HT-29 (cell line): ENCODE results near the gene RPS15. TPM values are rescaled to one million over a fixed set of nuclear protein-coding genes. Genes with fewer than 3 reads are reported as not detected.
"Not testable (repeated sequence)": the region's sequence is repeated elsewhere in the genome, so short reads cannot be mapped to it uniquely, and the experiment has no call there.

Experiments
- DNase-seq: peaks from one replicate; pipeline ENCODE4 v3.0.0-alpha.2; 2015; ENCODE audit warnings: low spot score
- total RNA-seq: library from RNA; depleted of rRNA; stranded (reverse); fragments of >200 nt; shearing (Covaris generic); gene quantifications from 2 replicates; pipeline ENCODE4 v1.2.3, GENCODE V29; 2014

The RPS15 gene
- total RNA-seq, 1 experiment from 2014 or later = 2,135 TPM

DNA sequence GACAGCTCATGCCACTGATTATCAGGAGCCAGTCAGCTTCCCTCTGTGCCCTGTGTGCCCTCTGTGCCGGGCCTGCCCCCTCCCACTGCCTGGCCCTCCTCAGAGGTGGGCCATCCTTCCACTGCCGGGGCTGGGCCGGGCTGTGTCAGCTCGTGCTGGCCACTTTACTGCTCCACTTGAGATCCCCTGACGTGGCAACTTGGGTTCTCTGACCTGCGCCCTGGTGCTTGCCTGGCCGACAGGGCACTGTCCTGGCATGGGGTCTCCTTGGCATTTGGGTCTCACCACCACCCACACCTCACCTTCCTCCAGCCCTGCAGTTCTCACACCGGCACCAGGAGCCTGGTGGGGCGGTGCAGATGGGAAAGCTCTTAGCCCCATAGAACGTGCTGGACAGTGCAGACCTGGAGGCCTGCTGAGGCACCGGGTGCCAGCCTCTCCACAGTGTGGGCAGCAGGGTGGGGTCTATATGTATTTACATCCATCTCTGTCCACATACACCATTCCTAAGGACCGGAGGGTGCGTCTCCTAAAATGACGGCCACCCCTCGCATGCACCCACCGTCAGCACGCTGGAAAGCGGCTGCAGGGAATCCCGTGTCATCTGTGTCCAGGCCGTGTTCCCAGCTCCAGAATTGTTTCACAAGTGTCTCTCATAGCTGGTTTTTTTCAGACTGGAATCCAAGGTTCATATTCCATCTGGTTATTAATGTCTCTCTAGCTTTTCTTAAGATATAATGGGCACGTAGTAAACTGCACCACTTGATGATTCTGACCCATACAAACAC is 19.1 kb upstream of the RPS15 start:
- no peak for DNase-seq

DNA sequence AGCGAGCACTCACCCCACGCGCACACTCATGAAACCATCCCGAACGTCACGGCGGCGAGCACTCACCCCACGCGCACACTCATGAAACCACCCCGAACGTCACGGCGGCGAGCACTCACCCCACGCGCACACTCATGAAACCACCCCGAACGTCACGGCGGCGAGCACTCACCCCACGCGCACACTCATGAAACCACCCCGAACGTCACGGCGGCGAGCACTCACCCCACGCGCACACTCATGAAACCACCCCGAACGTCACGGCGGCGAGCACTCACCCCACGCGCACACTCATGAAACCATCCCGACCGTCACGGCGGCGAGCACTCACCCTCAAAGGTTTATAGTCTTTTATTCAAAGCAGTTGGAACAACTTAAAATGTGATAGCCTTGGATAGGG is 18.1 kb upstream of the RPS15 start:
- DNase-seq = not testable (repeated sequence)

DNA sequence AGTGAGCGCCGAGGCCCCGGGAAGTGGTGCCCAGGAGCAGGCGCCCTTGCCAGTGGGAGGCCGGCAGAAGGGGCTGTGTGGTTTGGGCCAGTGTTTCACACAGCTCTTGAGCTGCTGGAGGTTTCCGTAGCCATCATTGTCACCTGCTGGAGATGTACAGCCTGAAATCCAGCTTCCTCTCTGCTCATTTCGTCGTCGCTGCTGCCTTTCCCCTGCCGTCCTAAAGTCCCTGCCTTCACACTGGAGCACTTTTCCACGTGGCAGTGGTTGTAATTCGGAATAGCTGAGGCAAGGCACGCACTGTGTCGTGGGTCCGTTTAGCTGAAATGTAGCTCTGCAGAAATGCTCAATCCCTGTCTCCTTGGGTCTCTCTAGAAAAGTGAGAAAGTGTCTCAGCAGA is 17.6 kb upstream of the RPS15 start:
- DNase-seq = no peak

DNA sequence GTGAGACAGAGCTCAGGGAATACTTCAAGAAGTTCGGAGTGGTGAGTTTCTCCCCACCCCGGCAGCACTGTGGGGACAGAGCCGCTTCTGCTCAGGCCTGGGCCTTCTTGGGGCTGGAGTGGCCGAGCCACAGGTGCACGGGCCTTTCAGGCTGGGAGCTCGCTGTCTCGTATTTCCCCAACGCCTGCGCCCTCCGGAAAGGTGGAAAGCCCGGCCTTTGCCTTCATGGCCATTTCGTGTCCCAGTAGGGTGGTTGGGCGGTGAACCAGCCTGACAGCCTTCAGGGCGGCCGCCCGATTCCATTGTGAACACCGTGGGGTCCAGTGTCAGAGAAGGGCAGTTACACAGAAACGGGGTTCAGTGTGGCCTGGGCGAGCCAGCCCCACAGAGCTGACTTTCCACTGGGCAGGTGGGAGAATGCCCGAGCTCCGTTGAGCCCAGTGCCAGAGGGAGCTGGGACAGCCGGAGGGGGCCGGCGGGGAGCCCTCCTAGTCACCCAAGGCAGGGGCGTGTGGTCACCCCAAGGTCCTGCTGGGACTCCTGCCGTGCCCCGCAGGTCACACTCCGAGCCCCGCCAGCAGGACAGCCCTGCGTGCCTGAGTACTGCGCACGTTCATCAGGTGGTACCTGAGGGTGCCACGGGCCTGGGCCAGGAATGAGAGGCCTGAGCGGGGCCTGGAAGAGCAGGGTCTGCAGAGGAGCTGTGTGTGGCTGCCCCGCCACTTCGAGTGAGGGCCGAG is 16.8 kb upstream of the RPS15 start:
- DNase-seq = no peak

DNA sequence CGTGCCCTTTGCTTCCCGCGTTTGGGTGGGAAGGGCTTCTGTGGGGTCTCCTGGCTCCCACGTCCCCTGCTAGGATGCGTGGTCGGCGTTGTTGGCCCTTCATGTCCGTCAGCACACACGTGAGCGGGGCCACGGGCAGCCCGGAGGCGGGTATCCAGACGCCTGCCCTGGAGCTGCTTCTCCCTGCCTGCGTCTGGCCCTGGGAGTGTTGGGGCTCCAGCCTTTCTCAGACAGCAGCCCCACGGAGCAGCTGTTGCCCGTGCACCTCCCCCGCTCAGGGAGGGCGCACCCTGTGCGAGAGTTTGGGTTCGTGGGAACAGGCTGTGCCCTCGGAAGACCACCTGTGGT is 16.3 kb upstream of the RPS15 start:
- DNase-seq = no peak

DNA sequence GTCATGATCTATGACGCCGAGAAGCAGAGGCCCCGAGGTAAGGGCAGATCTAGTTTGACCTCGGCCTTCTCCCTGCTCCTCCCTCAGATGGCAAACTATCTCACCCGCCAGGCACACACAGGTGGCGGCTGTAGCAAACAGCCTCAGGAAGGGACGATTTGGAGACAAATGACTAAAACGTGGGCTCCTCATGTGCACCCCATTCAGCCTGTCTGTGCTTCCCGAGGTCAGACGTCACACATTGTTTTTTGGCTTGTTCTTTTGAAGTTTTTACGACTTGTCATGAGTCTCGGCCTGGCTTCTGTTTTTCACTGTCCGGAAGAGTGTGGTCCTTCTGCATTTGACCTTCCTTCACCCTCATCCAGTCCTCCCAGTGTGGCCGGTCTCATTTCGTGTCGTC is 15.8 kb upstream of the RPS15 start:
- DNase-seq = no peak

DNA sequence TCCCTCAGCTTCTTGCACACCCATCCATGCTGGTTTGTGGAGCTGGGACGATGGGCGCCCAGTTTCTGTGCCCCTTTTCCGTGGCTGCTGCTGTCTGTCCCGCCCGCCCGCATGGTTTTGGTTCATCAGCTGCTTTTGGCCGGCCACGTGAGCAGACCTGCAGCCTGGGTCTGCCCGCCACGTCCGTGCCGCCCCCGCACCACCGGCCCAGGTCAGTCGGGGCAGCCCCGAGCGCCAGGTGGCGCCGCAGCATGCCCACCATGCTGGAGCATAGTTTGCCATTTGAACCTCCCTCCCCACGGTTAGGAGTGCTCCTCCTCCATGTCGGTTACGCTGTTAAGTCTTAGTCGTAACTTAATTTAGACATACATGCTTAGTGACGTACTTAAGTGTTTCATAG is 15.3 kb upstream of the RPS15 start:
- no peak for DNase-seq

DNA sequence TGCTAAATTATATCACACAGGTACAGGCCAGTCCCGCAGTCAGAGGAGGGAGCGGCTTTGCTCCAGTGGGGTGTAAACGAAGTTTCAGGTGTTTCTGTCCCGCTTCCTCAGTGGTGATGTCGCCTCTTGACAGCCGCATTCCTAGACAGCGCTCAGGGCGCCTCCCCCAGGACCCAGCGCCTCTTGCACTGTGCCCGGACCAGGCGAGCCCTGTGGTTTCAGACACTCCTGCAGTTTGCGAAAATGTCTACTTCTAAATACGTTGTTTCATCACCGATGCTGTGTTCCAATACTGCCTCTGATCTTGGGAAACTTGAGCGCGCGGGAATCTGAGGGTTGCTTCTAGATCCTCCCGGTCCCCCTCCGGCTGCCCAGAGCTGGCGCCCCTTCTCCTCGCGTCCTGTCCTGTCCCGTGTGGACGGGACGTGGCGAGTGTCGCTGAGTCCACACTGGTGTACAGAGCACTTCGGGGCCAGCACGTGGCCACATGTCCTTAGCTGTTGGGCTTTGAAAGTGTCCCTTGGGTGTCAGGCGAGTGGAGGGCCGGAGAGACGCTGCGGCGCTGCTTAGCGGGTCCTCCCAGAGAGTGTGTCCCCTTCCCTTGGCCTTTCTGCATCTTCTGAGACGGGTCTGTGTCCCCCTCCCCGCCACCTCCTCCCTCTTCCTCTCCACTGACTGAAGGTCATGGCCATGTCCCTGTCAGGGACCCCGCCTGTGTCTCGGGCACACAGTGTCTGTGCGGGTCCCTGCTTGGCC is 14.6 kb upstream of the RPS15 start:
- no peak for DNase-seq

DNA sequence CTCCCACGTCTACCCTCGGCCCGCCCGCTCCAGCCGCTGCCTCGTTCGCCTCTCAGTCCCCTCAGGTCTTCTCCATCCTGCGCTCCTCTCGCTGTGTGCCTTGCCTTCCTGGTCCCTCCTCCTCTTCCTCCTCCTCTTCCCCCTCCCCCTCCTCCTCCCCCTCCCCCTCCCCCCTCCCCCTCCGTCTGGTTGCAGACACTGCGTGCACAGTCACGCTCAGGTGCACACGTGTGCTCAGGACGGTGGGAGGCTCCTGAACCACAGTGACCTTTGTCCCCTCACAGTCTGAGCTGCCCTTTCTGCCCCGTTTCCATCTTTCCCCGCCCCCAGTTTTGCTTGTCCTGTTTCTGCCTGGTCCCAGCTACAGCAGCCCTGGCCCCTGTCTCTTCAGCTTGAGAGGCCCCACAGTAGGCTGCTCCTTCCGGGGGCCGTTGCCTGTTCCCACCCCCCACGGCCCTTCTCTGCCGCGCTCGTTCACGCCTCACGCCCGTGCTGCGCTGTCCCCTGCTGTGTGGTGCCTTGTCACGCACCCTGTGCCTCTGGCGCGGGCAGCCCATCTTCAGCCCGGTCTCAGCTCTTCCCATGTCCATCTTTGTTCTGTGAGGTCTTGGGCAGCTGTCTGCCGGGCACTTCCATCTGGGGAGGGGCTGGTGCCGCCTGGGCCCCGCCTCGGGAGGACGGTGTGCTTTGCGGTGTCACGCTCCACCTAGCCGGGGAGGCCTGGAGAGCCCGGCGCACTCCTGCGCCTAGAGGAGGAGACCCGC is 13.8 kb upstream of the RPS15 start:
- no peak for DNase-seq

DNA sequence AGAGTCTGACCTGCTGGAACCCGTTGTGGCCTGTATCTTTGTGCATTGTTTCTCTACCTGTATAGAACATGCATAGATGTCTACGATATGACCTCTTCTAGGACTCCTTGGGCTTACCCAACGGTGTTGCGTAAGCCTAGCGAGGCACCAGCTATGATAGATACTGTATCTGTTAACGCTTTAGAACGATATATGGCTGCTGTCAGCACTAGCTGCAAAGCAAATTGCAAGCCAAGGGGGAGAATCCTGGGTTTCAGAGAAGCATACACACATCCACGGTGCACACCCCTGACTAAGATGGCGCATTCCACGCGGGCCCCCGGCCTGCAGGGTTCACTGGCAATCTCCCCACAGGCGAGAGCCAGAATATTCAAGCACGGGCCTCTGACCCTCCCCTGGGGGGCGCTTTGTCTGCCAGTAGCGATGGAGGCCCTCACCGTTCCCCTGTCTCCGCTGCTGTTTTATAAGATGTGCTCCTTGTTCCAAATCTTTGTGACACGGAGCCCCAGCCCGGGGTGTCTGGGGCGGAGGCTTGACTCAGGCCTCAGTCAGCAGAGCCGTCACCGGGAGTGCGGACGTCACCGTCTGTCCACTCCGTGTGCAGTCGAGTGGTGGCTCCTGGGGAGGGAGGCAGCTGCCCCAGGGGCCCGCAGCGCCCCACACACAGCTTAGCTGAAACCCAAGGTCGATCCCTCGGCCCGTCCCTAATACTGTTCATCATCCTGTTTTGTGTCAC is 12.9 kb upstream of the RPS15 start:
- no peak for DNase-seq

DNA sequence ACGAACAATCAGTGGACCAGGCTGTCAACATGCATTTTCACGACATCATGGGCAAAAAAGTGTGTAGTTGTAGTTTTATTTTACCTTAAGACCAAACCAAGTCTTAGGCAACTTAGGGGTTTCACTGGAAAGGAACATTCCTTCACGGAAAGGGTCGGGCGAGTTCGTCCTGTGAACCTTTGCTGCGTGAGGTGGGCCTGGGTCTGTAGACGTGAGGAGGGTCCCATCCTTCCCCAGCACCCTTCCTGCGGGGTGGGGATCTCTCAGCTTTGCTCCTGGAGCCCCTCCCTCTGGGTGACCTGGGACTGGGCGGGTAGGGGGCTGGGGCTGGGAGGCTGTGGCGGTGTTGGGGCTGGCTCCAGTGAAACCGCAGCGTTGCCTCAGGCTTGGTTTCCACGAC is 12.3 kb upstream of the RPS15 start:
- no peak for DNase-seq

DNA sequence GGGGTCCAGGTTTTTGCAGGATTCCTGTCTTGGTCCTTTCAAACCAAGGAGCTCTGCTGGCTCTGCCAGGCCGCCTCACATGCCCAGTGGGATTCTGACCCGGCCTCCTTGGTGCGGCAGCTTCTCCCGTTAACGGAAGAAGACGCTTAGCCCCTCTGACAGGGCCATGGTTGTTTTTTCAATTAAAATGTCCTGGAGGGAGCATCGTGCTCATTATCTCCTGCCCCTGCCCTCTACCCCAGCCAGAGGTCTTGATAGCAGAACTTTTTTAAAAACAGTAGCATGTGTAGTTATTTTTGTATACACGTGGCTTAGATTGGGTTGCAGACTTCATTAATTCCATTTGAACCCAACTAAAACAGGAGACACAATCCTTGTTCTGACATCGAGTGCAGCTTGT is 11.5 kb upstream of the RPS15 start:
- DNase-seq = no peak

DNA sequence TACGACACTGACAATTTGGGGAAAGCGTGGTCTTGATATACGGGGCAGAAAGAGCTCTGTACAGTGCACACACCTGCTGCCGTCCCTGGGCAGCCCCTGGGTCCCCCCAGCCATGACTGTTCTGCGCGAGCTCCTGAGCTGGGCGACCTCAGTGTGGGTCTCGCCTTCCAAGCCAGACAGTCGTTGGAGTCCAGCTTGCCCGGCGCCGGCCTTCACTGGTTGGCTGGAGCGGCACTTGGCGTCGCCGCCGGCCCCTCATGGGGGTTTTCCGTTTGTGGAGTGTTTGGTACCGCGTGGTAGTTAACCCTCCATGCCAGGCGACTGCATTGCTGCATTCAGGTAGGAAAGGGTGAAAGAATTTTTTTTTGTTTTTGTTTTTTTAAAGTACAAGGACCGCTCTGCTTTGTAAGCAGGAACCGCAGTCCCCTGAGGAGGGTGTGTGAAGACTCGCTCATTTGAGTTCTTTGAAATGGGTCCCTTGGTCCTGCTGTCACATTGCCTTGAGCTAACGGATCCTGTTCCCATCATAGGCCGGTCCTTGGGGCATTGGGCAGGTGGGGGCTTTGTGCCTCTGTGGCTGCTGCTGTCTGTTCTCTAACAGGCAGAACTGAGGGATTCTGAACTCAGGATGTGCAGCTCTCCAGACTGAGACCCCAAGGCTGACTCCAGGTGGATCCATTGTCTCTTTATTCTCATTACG is 10.8 kb upstream of the RPS15 start:
- no peak for DNase-seq

DNA sequence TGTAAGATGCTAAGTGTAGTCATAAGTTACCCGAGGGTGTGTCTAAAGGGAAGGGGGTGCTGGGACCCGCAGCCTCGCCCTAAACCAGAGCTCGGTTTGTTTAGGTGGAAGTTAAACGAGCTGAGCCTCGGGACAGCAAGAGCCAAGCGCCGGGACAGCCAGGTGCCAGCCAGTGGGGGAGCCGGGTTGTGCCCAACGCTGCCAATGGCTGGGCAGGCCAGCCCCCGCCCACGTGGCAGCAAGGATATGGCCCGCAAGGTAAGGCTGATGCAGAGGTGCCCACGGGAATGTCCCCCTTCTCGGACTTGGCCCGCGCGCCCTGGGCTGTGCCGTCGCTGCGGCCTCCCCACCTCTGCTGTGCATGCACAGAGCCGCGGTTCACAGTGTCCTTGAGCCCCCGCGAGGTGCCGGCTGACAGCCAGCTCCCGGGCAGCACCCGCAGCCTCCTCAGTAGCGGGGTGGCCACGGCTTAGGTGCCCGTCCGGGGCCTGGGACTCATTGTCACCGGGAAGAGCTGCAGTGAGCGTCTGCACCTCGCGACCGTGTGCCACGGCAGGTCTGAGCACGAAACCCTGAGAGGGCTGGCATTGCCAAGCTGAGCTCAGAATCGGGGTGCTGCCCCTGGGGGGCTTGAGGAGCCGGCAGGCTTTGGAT is 9.3 kb upstream of the RPS15 start:
- no peak for DNase-seq

DNA sequence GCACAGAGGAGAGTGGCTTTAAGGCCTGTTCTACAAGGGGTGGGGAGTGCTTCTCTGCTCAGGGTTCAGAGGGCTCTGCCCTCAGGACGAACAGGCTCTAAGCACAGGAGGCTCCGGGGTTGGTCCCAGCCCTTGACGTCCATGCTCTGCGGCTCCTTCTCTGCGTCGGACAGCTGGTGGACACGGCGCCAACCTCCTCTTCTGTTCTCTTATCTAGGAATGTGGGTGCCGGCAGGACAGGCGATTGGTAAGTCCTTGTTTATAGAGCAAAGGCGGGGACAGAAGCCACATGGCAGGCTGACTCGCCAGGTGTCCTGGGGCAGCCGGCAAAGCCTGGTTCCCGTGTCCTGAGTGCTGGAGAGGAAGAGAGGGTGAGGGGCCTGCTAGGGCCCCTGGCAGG is 8.4 kb upstream of the RPS15 start:
- DNase-seq = peak; percentile 66

DNA sequence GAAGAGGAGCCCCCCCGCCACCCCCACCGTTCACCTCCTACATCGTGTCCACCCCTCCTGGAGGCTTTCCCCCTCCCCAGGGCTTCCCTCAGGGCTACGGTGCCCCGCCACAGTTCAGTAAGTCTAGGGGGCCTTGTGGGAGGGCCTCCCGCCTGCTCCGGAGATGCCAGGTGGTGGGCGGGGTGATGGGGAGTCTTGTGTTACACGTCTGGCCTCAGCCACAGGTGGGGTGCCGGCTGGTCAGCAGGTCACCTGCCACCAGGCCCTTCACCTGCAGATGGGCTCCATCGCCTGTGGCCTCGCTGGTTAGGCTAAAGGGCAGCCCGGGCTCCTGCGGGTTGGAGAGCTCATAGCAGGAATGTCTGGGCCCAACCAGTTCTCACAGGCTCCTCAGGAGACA is 8.0 kb upstream of the RPS15 start:
- no peak for DNase-seq

DNA sequence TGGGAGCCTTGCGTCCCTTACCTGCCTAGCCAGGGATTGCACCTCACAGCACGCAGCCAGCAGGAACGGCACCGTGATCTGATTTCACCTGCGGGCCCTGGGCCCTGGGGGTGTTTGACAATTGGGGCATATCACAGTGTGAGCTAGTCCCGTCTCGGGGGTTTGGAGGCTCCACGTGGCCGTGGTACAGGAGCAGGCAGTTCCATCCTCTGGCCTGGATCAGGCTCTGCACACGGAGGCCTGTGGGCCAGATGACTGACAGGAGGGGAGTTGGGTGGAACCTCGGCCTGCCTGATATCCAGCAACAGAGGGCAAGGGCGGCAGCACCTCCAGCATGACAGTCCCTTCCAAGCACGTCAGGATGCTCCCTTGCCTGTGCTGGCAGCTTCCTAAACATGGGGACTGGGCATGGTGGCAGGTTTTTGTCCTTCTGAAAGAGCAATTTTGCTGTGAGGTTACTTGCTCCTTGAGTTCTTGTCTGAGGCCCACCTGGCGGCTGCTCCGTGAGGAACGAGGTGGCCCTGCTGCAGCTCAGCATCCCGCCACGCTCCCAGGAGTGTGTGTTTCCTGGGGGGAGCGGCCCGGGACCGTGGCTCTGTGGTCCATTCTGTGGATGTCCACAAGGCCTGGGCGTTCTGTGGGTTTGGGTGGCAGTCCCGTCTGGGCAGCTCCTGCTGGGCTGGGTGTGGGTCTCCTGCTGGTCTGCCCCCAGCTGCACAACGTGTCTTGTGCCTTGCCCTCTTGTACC is 6.3 kb upstream of the RPS15 start:
- no peak for DNase-seq

DNA sequence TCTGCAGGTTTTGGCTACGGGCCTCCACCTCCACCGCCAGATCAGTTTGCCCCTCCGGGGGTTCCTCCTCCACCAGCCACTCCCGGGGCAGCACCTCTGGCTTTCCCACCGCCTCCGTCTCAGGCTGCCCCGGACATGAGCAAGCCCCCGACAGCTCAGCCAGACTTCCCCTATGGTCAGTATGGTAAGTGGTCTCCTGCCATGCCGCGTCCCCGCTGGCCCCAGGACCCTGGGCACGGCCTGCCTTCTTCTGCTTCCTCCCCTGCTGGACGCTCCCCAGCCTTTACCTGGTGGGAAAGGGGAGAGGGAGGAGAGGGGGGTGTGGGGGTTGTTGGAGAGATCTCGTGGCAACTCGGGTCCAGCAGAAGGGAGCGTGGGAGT is 5.7 kb upstream of the RPS15 start:
- no peak for DNase-seq
